ENCODE measurements around the gene COX14.

Gene COX14

GRCh38 chr12:50107416-50108268 lies 4.4 kb upstream of the COX14 start:
- no peaks in the 10 kb centered on the region for H3K9me3 ChIP-seq (ENCODE audit: control insufficient read depth, insufficient read depth, low read length)
- no peaks in the 10 kb centered on the region for H3K36me3 ChIP-seq (ENCODE audit: control insufficient read depth, insufficient read depth, low read length)
- H3K27me3 ChIP-seq (ENCODE audit: control insufficient read depth, insufficient read depth, low read length) = no peaks in the 10 kb centered on the region
- H3K4me1 ChIP-seq (ENCODE audit: control insufficient read depth, insufficient read depth, low read length) = peaks cover 7% of the 10 kb centered on the region
- no peak overlapping the region for H3K4me3 ChIP-seq (ENCODE audit: low read length)
- no peak for DNase-seq (ENCODE audit: low read depth, low spot score)
- H3K27ac ChIP-seq (ENCODE audit: low read length) = no peak overlapping the region
- no CpG with 5 or more reads among the region's 17 CpGs for WGBS (ENCODE audit: insufficient coverage, insufficient read length)

GRCh38 chr12:50109319-50109718 lies 2.7 kb upstream of the COX14 start:
- no peak for DNase-seq (ENCODE audit: low read depth, low spot score)
- Histone ChIP-seq H3K27me3 (ENCODE audit: control insufficient read depth, insufficient read depth, low read length) (no peaks in the 10 kb centered on the region), H3K4me3 (ENCODE audit: low read length) (no peak overlapping the region), H3K4me1 (ENCODE audit: control insufficient read depth, insufficient read depth, low read length) (peaks cover 4% of the 10 kb centered on the region), H3K36me3 (ENCODE audit: control insufficient read depth, insufficient read depth, low read length) (no peaks in the 10 kb centered on the region), H3K9me3 (ENCODE audit: control insufficient read depth, insufficient read depth, low read length) (no peaks in the 10 kb centered on the region), H3K27ac (ENCODE audit: low read length) (no peak overlapping the region)
- no CpG with 5 or more reads among the region's 3 CpGs for WGBS (ENCODE audit: insufficient coverage, insufficient read length)

GRCh38 chr12:50110127-50110761 lies 1.8 kb upstream of the COX14 start:
- no peak for DNase-seq (ENCODE audit: low read depth, low spot score)
- no peaks in the 10 kb centered on the region for H3K9me3 ChIP-seq (ENCODE audit: control insufficient read depth, insufficient read depth, low read length)
- no peak overlapping the region for H3K4me3 ChIP-seq (ENCODE audit: low read length)
- H3K4me1 ChIP-seq (ENCODE audit: control insufficient read depth, insufficient read depth, low read length) = peaks cover 4% of the 10 kb centered on the region
- no peaks in the 10 kb centered on the region for H3K36me3 ChIP-seq (ENCODE audit: control insufficient read depth, insufficient read depth, low read length)
- WGBS (ENCODE audit: insufficient coverage, insufficient read length) = no CpG with 5 or more reads among the region's 8 CpGs
- H3K27ac ChIP-seq (ENCODE audit: low read length) = no peak overlapping the region
- no peaks in the 10 kb centered on the region for H3K27me3 ChIP-seq (ENCODE audit: control insufficient read depth, insufficient read depth, low read length)

- Histone ChIP-seq H3K9me3 (ENCODE audit: control insufficient read depth, insufficient read depth, low read length) (no peaks in the 10 kb centered on the region), H3K27ac (ENCODE audit: low read length) (no peak overlapping the region), H3K4me3 (ENCODE audit: low read length) (peak overlapping the region; percentile 32; the same call in 1 of the 2 replicates), H3K36me3 (ENCODE audit: control insufficient read depth, insufficient read depth, low read length) (no peaks in the 10 kb centered on the region), H3K4me1 (ENCODE audit: control insufficient read depth, insufficient read depth, low read length) (peaks cover 4% of the 10 kb centered on the region), H3K27me3 (ENCODE audit: control insufficient read depth, insufficient read depth, low read length) (no peaks in the 10 kb centered on the region)
- no peak for DNase-seq (ENCODE audit: low read depth, low spot score)
- no CpG with 5 or more reads among the region's 7 CpGs for WGBS (ENCODE audit: insufficient coverage, insufficient read length)
Measured at GRCh38 chr12:50110762-50111351, 1.2 kb upstream of the COX14 start.

- Histone ChIP-seq H3K4me3 (ENCODE audit: low read length) (peak overlapping the region; percentile 32; the same call in 1 of the 2 replicates), H3K9me3 (ENCODE audit: control insufficient read depth, insufficient read depth, low read length) (no peaks in the 10 kb centered on the region), H3K36me3 (ENCODE audit: control insufficient read depth, insufficient read depth, low read length) (no peaks in the 10 kb centered on the region), H3K4me1 (ENCODE audit: control insufficient read depth, insufficient read depth, low read length) (peaks cover 4% of the 10 kb centered on the region), H3K27ac (ENCODE audit: low read length) (no peak overlapping the region), H3K27me3 (ENCODE audit: control insufficient read depth, insufficient read depth, low read length) (no peaks in the 10 kb centered on the region)
- no peak for DNase-seq (ENCODE audit: low read depth, low spot score)
- WGBS (ENCODE audit: insufficient coverage, insufficient read length) = no CpG with 5 or more reads among the region's 19 CpGs
Measured at GRCh38 chr12:50111395-50111692, 692 bp upstream of the COX14 start.

GRCh38 chr12:50112456-50113218 lies 601 bp downstream of the COX14 start:
- Histone ChIP-seq H3K27ac (ENCODE audit: low read length) (no peak overlapping the region), H3K9me3 (ENCODE audit: control insufficient read depth, insufficient read depth, low read length) (no peaks in the 10 kb centered on the region), H3K4me1 (ENCODE audit: control insufficient read depth, insufficient read depth, low read length) (peaks cover 4% of the 10 kb centered on the region), H3K36me3 (ENCODE audit: control insufficient read depth, insufficient read depth, low read length) (no peaks in the 10 kb centered on the region), H3K27me3 (ENCODE audit: control insufficient read depth, insufficient read depth, low read length) (no peaks in the 10 kb centered on the region), H3K4me3 (ENCODE audit: low read length) (peak overlapping the region; percentile 78)
- DNase-seq (ENCODE audit: low read depth, low spot score) = no peak
- WGBS (ENCODE audit: insufficient coverage, insufficient read length) = no CpG with 5 or more reads among the region's 26 CpGs

- DNase-seq (ENCODE audit: low read depth, low spot score) = no peak
- Histone ChIP-seq H3K9me3 (ENCODE audit: control insufficient read depth, insufficient read depth, low read length) (no peaks in the 10 kb centered on the region), H3K27me3 (ENCODE audit: control insufficient read depth, insufficient read depth, low read length) (no peaks in the 10 kb centered on the region), H3K36me3 (ENCODE audit: control insufficient read depth, insufficient read depth, low read length) (no peaks in the 10 kb centered on the region), H3K4me3 (ENCODE audit: low read length) (no peak overlapping the region), H3K27ac (ENCODE audit: low read length) (no peak overlapping the region), H3K4me1 (ENCODE audit: control insufficient read depth, insufficient read depth, low read length) (no peaks in the 10 kb centered on the region)
- WGBS (ENCODE audit: insufficient coverage, insufficient read length) = no CpG with 5 or more reads among the region's 6 CpGs
Measured at GRCh38 chr12:50117057-50117622, 5.1 kb downstream of the COX14 start.

GRCh38 chr12:50119387-50119786 lies 7.4 kb downstream of the COX14 start:
- H3K36me3 ChIP-seq (ENCODE audit: control insufficient read depth, insufficient read depth, low read length) = no peaks in the 10 kb centered on the region

GRCh38 chr12:50120521-50120920 lies 8.5 kb downstream of the COX14 start:
- H3K4me1 ChIP-seq (ENCODE audit: control insufficient read depth, insufficient read depth, low read length) = no peaks in the 10 kb centered on the region
- no peaks in the 10 kb centered on the region for H3K36me3 ChIP-seq (ENCODE audit: control insufficient read depth, insufficient read depth, low read length)
- no CpG with 5 or more reads among the region's 3 CpGs for WGBS (ENCODE audit: insufficient coverage, insufficient read length)
- no peaks in the 10 kb centered on the region for H3K27me3 ChIP-seq (ENCODE audit: control insufficient read depth, insufficient read depth, low read length)
- no peak overlapping the region for H3K27ac ChIP-seq (ENCODE audit: low read length)
- no peak overlapping the region for H3K4me3 ChIP-seq (ENCODE audit: low read length)
- DNase-seq (ENCODE audit: low read depth, low spot score) = no peak
- H3K9me3 ChIP-seq (ENCODE audit: control insufficient read depth, insufficient read depth, low read length) = no peaks in the 10 kb centered on the region

More at GRCh38 chr12:50119387-50119786, 7.4 kb downstream of the COX14 start:
- no CpG with 5 or more reads among the region's 2 CpGs for WGBS (ENCODE audit: insufficient coverage, insufficient read length)
- no peak for DNase-seq (ENCODE audit: low read depth, low spot score)
- Histone ChIP-seq H3K9me3 (ENCODE audit: control insufficient read depth, insufficient read depth, low read length) (no peaks in the 10 kb centered on the region), H3K27me3 (ENCODE audit: control insufficient read depth, insufficient read depth, low read length) (no peaks in the 10 kb centered on the region), H3K27ac (ENCODE audit: low read length) (no peak overlapping the region), H3K4me1 (ENCODE audit: control insufficient read depth, insufficient read depth, low read length) (no peaks in the 10 kb centered on the region), H3K4me3 (ENCODE audit: low read length) (no peak overlapping the region)

GRCh38 chr12:50120953-50121352 lies 8.9 kb downstream of the COX14 start:
- no peak overlapping the region for H3K27ac ChIP-seq (ENCODE audit: low read length)
- no peaks in the 10 kb centered on the region for H3K4me1 ChIP-seq (ENCODE audit: control insufficient read depth, insufficient read depth, low read length)
- H3K27me3 ChIP-seq (ENCODE audit: control insufficient read depth, insufficient read depth, low read length) = no peaks in the 10 kb centered on the region
- no peak for DNase-seq (ENCODE audit: low read depth, low spot score)
- no CpG with 5 or more reads among the region's 3 CpGs for WGBS (ENCODE audit: insufficient coverage, insufficient read length)
- no peak overlapping the region for H3K4me3 ChIP-seq (ENCODE audit: low read length)
- H3K36me3 ChIP-seq (ENCODE audit: control insufficient read depth, insufficient read depth, low read length) = no peaks in the 10 kb centered on the region
- H3K9me3 ChIP-seq (ENCODE audit: control insufficient read depth, insufficient read depth, low read length) = no peaks in the 10 kb centered on the region
